Testis (tissue), 2 donors: ENCODE data around the gene RPAP3.
A peak's percentile ranks its signal among the peaks of the same experiment; 100 is the strongest.

Experiments used
- POLR2A ChIP-seq: fragments of 450-650 bp; IDR thresholded peaks from one replicate; pipeline ENCODE4 v1.6.1; 2017; ENCODE audit warnings: antibody characterized with exemption, mild to moderate bottlenecking, moderate library complexity
- TF ChIP-seq, protein P1 (sequence below), 3 experiments: fragments of 450-650 bp in 2 of 3; fragments of 200-600 bp in 1 of 3; sonication (generic) in 1 of 3; IDR thresholded peaks; one replicate each; pipeline ENCODE4 v1.5.1; 2016 to 2019; ENCODE audit warnings: antibody characterized with exemption in 3 of 3, mild to moderate bottlenecking in 2 of 3, moderate library complexity in 1 of 3

DNA sequence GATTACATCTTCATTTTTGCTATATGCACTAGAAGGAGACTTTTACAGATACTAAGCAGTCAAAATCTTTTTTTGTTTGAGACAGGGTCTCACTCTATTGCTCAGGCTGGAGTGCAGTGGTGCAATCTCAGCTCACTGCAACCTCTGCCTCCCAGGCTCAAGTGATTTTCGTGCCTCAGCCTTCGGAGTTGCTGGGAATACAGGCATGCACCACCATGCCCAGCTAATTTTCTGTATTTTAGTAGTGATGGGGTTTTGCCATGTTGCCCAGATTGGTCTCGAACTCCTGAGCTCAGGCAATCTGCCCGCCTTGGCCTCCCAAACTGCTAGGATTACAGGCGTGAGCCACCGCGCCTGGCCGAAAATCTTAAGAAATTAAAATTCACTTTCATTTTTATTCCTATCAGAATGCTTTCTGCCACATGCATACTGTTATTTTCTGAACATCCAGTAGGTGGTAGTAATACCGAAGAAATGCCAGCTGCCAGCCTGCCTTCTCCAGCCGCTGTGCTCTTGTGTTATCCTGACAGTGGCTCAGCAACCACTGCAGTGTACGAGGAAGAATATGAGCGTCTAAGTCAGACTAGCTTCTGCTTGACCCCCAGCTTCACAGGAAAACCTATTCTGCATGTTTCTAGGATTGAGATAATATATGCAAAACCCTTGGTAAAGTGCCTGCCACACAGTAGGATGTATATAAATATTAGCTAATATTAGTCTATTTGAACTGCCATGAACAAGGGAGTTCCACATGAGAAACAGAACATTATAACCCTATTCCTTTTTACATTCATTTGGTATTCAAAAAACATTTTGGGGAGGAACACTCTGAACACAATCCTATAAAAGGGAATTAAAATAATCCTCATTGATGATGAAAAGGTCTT, 54.2 kb downstream of the RPAP3 start:
- TF ChIP-seq, protein P1, sequence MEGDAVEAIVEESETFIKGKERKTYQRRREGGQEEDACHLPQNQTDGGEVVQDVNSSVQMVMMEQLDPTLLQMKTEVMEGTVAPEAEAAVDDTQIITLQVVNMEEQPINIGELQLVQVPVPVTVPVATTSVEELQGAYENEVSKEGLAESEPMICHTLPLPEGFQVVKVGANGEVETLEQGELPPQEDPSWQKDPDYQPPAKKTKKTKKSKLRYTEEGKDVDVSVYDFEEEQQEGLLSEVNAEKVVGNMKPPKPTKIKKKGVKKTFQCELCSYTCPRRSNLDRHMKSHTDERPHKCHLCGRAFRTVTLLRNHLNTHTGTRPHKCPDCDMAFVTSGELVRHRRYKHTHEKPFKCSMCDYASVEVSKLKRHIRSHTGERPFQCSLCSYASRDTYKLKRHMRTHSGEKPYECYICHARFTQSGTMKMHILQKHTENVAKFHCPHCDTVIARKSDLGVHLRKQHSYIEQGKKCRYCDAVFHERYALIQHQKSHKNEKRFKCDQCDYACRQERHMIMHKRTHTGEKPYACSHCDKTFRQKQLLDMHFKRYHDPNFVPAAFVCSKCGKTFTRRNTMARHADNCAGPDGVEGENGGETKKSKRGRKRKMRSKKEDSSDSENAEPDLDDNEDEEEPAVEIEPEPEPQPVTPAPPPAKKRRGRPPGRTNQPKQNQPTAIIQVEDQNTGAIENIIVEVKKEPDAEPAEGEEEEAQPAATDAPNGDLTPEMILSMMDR (IDR thresholded peaks at IDR 0.05) = peak; percentile 67 to 72 (median 67)
- TF ChIP-seq POLR2A = no peak
